ENCODE measurements around the gene TMC1. TPM values are rescaled to one million over a fixed set of nuclear protein-coding genes. Genes with fewer than 3 reads are reported as not detected.

The TMC1 gene
- total and polyA plus RNA-seq, 2 donors from 2014 or later: 0.25 to 1.2 TPM

DNA sequence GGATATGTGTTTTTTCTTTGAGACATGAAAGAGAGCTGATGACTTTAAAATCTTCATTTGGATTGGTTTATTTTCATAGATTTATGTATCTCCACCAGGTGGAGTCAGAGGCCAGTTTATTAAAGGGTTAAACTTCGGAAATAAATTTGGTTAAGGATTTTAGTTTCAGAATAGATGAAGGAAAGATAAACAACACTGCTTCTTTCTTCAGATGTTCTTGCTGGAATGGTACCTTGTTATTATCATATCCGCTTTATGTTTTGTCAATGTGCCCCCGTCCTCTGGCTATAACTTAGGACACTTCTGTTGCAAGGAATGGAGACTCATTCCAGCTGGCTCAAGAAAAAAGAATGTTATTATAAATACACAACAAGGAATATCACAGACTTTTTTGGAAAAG is 350.3 kb downstream of the TMC1 start:
- Histone ChIP-seq H3K9ac (ENCODE audit: low read length in 3 of 3) (no peak overlapping the region), H3K36me3 (ENCODE audit: control insufficient read depth in 2 of 3, insufficient read depth in 3 of 3, low read length in 3 of 3) (no peaks in the 10 kb centered on the region), H3K27ac (ENCODE audit: low read depth in 2 of 2, low read length in 2 of 2) (no peak overlapping the region), H3K27me3 (ENCODE audit: control insufficient read depth, insufficient read depth, low read length) (no peaks in the 10 kb centered on the region), H3K4me3 (ENCODE audit: low read length in 3 of 3) (no peak overlapping the region), H3K9me3 (ENCODE audit: control insufficient read depth in 2 of 3, insufficient read depth in 1 of 3, low read length in 3 of 3) (no peaks in the 10 kb centered on the region), H3K4me1 (ENCODE audit: control insufficient read depth in 2 of 3, insufficient read depth in 2 of 3, low read depth in 1 of 3, low read length in 3 of 3) (peaks cover 6 to 20% (median 9%) of the 10 kb centered on the region in 3 donors)
- FAIRE-seq: no peak
- DNase-seq: peak in 2 of 5 donors; percentile 19 to 23
- intact Hi-C loops (cut with DNase I): no loop called here
- TF ChIP-seq, protein P1, sequence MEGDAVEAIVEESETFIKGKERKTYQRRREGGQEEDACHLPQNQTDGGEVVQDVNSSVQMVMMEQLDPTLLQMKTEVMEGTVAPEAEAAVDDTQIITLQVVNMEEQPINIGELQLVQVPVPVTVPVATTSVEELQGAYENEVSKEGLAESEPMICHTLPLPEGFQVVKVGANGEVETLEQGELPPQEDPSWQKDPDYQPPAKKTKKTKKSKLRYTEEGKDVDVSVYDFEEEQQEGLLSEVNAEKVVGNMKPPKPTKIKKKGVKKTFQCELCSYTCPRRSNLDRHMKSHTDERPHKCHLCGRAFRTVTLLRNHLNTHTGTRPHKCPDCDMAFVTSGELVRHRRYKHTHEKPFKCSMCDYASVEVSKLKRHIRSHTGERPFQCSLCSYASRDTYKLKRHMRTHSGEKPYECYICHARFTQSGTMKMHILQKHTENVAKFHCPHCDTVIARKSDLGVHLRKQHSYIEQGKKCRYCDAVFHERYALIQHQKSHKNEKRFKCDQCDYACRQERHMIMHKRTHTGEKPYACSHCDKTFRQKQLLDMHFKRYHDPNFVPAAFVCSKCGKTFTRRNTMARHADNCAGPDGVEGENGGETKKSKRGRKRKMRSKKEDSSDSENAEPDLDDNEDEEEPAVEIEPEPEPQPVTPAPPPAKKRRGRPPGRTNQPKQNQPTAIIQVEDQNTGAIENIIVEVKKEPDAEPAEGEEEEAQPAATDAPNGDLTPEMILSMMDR (IDR thresholded peaks at IDR 0.05; ENCODE audit: borderline replicate concordance, extremely low read depth, insufficient read depth): no peak

DNA sequence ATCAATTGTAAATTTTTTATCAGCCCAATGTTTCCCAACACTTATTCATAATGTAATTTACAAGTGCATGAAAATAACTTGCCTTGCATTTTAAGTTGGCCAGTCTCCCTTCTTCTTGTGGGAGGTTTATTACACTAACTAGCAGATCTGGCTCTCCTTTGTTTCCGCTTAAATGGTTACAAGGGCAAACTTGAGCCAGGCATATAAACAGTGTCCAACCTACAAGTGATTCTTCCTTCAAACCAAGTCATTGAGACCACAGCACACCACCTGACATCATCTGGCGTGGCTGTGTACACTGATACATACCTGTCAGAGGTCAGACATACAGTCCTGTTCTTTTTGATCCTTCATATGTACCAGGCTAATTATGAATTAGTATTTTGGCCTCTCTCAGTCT is 351.3 kb downstream of the TMC1 start:
- Histone ChIP-seq H3K4me3 (ENCODE audit: low read length in 3 of 3) (no peak overlapping the region), H3K27me3 (ENCODE audit: control insufficient read depth, insufficient read depth, low read length) (no peaks in the 10 kb centered on the region), H3K27ac (ENCODE audit: low read depth in 2 of 2, low read length in 2 of 2) (peak overlapping the region in 1 of 2 donors; percentile 56), H3K9ac (ENCODE audit: low read length in 3 of 3) (no peak overlapping the region), H3K9me3 (ENCODE audit: control insufficient read depth in 2 of 3, insufficient read depth in 1 of 3, low read length in 3 of 3) (no peaks in the 10 kb centered on the region), H3K36me3 (ENCODE audit: control insufficient read depth in 2 of 3, insufficient read depth in 3 of 3, low read length in 3 of 3) (no peaks in the 10 kb centered on the region), H3K4me1 (ENCODE audit: control insufficient read depth in 2 of 3, insufficient read depth in 2 of 3, low read depth in 1 of 3, low read length in 3 of 3) (peaks cover 6 to 20% (median 9%) of the 10 kb centered on the region in 3 donors)
- no peak for FAIRE-seq
- DNase-seq: peak in 3 of 5 donors; percentile 33 to 68 (median 59)
- TF ChIP-seq, protein P1 (IDR thresholded peaks at IDR 0.05; ENCODE audit: borderline replicate concordance, extremely low read depth, insufficient read depth): no peak
- intact Hi-C loops (cut with DNase I): no loop called here

DNA sequence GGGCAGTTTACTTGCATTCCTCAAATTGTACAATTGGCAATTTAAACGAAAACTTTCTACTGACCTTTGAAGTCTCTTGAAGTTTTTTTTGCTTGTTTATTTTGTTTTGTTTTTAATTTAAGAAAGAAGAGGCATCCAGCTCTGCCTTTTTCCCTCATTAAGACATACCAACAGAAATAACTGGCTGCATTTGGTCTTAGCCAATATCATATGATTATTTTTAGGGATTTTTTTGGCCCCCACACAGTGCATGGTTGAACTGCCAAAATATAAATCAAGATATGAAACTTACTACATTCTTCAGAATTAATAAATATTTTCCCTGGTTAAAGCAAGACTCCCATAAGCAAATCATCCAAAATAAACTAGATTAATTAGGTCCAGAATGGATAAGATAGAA is 352.0 kb downstream of the TMC1 start:
- Histone ChIP-seq H3K4me1 (ENCODE audit: control insufficient read depth in 2 of 3, insufficient read depth in 2 of 3, low read depth in 1 of 3, low read length in 3 of 3) (peaks cover 6 to 20% (median 9%) of the 10 kb centered on the region in 3 donors), H3K36me3 (ENCODE audit: control insufficient read depth in 2 of 3, insufficient read depth in 3 of 3, low read length in 3 of 3) (no peaks in the 10 kb centered on the region), H3K27me3 (ENCODE audit: control insufficient read depth, insufficient read depth, low read length) (no peaks in the 10 kb centered on the region), H3K9me3 (ENCODE audit: control insufficient read depth in 2 of 3, insufficient read depth in 1 of 3, low read length in 3 of 3) (no peaks in the 10 kb centered on the region), H3K4me3 (ENCODE audit: low read length in 3 of 3) (no peak overlapping the region), H3K27ac (ENCODE audit: low read depth in 2 of 2, low read length in 2 of 2) (no peak overlapping the region), H3K9ac (ENCODE audit: low read length in 3 of 3) (no peak overlapping the region)
- no peak for FAIRE-seq
- no peak for DNase-seq
- intact Hi-C loops (cut with DNase I): no loop called here
- TF ChIP-seq, protein P1 (IDR thresholded peaks at IDR 0.05; ENCODE audit: borderline replicate concordance, extremely low read depth, insufficient read depth): no peak

DNA sequence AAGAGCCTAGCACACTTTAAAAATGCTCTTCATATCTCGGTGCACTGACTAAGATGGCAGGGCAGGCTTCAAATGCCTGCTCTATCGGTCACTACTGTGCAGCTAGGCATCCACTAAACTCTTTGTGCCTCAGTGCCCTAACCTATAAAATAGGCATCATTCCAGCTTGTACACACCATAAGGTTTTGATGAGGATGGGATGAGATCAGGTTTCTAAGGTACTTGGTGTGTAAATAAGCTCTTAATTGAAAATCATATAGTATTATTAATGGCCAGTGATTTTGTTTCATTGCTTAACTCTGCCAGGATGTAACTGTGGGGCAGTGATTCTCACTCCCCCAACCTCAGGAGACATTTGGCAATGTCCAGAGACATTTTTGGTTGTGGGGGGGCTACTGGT is 352.9 kb downstream of the TMC1 start:
- Histone ChIP-seq H3K9me3 (ENCODE audit: control insufficient read depth in 2 of 3, insufficient read depth in 1 of 3, low read length in 3 of 3) (no peaks in the 10 kb centered on the region), H3K9ac (ENCODE audit: low read length in 3 of 3) (no peak overlapping the region), H3K4me3 (ENCODE audit: low read length in 3 of 3) (no peak overlapping the region), H3K4me1 (ENCODE audit: control insufficient read depth in 2 of 3, insufficient read depth in 2 of 3, low read depth in 1 of 3, low read length in 3 of 3) (peaks cover 6 to 20% (median 9%) of the 10 kb centered on the region in 3 donors), H3K27me3 (ENCODE audit: control insufficient read depth, insufficient read depth, low read length) (no peaks in the 10 kb centered on the region), H3K36me3 (ENCODE audit: control insufficient read depth in 2 of 3, insufficient read depth in 3 of 3, low read length in 3 of 3) (no peaks in the 10 kb centered on the region), H3K27ac (ENCODE audit: low read depth in 2 of 2, low read length in 2 of 2) (no peak overlapping the region)
- no peak for FAIRE-seq
- no peak for DNase-seq
- intact Hi-C loops (cut with DNase I): no loop called here
- TF ChIP-seq, protein P1 (IDR thresholded peaks at IDR 0.05; ENCODE audit: borderline replicate concordance, extremely low read depth, insufficient read depth): no peak
